Inferior parietal cortex (tissue), 1 donor: Measurements from ENCODE around the gene CERS1.

Source experiments
- DNase-seq: peaks from one replicate; pipeline ENCODE4 v3.0.0-alpha.2; 2016; ENCODE audit errors: extremely low spot score

Gene CERS1

GRCh38 chr19:18898607-18899408 lies 2.9 kb upstream of the CERS1 start:
- no peak for DNase-seq

- no peak for DNase-seq
These were observed 2.2 kb upstream of the CERS1 start for GRCh38 chr19:18898081-18898606.

DNA sequence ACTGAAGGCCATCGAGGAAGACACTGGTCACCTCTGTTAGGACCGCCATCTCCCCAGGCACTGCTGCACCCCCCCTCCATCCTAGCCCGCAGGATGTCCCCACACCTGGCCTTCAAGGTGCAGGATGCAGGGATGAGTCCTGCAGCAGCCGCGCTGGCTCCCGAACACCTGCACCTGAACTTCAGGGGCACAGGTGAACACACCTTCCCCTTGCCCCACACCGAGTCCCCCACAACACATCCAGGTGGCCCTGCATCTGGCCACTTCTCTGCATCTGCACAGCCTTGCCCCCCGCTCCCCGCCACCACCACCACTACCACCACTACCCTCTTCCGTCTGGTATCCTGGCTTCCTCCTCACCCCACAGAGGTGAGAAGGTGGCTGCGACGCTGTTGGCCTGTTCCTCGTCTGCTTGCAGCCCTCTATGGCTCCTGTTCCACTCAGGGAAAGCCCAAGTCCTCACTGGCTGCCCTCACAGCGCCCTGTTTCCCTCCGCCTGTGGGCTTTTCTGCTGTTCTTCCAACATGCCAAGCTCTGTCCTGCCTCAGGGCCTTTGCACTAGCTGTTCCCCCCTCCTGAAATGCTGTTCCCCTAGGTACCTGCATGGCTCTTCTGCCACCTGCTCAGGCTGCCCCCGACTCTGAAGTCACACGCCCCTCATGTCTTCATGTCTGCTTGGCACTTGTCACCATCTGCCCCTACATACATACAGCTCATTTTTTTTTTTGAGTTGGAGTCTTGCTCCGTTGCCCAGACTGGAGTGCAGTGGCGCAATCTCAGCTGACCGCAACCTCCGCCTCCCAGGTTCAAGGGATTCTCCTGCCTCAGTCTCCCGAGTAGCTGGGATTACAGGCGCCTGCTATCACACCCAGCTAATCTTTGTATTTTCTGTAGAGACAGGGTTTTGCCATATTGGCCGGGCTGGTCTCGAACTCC lies 1.4 kb upstream of the CERS1 start:
- no peak for DNase-seq

DNA sequence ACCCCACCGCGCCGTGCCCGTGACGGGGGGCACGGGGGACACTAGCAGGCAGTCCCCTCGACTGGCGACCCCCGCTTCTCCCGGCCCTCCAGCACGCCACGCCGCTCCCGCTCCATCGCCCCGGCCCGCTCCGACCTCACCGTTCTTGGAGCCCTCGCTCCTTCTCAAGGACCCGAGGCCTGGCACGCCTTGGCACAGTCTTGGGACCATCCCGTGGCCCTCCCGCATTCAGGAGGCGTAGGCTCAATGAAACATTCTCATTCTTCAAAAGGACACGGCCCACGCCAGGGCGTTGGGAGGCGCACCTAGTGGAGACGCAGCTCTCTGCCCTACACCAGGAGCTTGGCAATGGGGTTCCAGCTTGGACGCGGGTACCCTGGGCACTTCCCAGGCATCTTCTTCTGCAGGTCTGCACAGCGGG lies 473 bp upstream of the CERS1 start:
- DNase-seq: no peak

GRCh38 chr19:18895038-18895823 lies 727 bp downstream of the CERS1 start:
- no peak for DNase-seq

DNA sequence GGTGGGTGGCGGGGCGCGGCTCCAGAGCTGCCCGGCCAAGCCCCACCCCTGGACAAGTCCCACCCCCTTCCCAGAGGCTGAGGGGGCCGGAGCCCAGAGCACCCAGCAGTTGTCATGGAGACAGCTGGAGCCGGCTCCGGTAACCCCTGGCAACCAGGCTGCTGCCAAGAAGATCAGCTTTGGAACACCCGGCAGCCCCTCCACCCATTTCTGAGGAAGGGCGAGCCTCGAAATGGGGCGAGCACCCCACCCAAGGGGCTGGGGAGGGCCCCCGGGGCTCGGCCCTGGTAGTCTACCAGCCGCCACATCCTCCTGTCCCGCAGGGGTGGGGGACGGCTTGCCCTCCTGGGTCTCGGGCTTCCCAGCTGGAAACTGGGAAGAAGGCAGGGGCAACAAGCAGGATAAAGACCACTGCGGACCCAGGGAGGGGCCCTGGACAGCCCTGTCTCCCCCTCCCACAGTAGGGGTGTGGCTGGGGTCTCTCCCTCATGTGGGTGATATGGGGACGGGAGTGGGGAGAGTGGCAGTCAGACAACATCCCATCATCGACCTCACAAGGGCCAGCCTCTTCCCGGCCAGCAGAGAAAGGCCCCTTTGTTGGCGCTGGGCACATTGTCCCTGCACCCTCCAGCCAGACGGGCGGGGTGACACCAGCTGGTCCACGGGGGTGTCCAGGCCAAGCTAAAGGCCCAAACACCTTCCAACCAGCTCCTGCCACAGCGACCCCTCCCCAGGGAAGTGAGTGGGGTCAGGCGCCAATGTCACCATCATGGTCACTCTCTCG lies 1.5 kb downstream of the CERS1 start:
- DNase-seq: peak; percentile 89

GRCh38 chr19:18893587-18894253 lies 2.2 kb downstream of the CERS1 start:
- DNase-seq: no peak

DNA sequence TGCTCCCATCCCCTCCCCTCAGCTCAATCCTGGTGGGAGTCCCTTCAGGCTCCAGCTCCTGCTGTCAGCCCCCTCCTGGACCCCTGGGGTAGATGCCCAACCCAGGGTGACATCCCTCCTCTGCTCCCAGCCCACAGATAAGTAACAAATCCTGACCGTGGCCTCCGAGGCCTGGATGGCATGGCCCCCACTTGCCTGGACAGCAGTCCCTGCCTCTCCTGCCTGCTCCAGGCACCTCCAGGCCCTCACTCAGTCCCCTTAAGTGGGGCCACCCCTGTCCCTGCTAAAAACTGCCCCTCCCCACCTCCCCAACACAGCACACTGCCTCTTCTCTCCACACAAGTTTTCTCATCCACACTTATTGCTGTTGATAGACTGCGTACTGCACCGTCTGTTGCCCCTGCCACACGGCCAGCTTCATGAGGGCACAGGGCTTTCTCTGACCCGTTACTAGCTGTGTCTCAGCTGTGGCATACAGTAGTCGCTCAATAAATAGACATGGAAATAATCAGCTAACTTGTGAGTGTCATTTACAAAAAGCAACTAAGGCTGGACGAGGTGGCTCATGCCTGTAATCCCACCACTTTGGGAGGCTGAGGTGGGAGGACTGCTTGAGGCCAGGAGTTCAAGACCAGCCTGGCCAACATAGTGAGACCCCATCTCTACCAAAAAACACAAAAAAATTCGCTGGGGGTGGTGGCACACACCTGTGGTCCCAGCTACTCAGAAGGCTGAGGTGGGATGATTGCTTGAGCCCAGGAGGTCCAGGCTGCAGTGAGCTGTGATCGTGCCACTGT lies 5.8 kb downstream of the CERS1 start:
- no peak for DNase-seq

GRCh38 chr19:18886972-18887371 lies 9.0 kb downstream of the CERS1 start:
- no peak for DNase-seq

- DNase-seq: no peak
These were observed 12.2 kb downstream of the CERS1 start for GRCh38 chr19:18883526-18884304.

GRCh38 chr19:18881491-18881890 lies 14.5 kb downstream of the CERS1 start:
- DNase-seq: no peak

DNA sequence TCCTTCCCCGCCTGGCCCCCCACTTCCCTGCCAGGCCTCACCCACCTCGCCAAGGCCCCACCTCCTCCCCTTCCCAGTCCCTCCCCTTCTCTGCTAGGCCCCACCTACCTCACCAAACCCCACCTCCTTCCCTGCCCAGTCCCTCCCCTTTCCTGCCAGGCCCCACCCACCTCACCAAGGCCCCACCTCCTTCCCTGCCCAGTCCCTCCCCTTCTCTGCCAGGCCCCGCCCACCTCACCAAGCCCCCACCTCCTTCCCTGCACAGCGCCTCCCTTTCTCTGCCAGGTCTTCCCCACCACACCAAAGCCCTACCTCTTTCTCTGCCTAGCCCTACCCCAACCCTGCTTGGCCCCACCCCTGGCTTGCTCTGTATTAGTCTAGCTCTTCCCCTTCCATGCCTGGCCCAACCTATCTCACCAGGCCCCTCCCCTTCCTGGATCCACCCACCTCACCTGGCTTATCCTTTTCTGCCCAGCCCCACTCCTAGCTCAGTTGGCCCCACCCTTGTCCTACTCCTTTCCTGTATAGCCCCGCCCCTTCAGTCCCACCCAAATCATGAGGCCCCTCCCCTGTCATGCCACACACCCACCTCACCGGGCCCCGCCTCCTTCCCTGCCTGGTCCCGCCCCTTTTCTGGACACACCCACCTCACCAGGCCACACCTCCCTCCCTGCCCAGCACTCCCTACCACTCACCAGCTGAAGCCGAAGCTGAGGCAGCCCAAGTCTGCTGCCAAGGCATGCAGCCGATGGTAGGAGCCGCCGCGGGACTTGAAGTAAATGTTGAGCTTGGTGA lies 16.2 kb downstream of the CERS1 start:
- DNase-seq: no peak

DNA sequence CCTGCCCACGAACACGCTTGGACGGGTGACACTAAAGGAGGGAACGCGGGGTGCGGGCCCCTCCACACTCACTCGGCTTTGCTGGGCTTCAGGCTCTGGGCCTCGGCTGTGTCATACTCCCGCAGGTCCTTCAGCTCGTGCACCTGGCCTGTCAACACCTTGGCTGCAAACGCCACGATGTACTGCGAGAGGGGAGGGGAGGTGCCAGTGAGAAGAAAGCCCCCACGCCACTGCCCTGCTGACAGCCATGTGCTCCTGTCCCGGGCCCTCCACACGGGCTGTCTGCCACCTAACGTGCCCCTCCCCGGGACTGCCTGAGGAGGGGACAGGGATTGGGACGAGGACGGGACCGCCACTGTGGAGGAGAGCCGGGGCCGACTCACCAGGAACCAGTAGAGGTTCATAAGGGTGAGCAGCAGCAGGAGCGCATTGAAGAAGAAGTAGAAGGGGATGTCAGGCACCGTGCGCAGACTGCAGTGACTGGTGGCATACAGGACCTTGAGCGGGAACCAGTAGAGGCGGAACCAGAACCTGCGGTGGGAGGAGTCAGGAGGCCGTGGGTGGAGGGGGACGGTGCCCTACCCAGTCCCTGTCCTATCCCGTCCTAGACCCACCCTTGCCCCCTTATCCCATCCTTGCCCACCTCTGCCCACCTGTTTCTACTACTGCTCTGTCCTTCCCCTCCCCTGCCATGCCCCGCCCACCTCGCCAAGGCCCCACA lies 16.9 kb downstream of the CERS1 start:
- no peak for DNase-seq

- no peak for DNase-seq
These were observed 17.7 kb downstream of the CERS1 start for GRCh38 chr19:18878058-18878797.

DNA sequence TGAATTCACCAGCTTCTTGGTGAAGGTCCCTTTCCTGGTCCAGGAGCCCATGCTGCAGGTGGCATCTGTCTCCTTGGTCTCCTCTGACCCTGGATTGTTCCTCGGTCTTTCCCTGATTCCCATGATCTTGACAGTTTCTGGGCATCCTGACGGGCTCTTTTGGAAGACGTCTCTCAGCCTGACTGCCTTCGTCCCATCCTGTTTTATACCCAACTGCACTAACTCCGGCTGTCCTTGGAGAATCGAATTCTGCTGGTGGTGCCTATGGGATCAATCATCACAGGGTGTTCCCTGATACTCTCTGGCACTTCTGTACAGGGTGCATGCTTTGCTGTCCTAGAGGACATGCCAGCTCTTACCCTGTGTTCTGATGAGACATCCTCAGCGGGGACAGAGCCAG lies 19.1 kb downstream of the CERS1 start:
- DNase-seq: no peak

DNA sequence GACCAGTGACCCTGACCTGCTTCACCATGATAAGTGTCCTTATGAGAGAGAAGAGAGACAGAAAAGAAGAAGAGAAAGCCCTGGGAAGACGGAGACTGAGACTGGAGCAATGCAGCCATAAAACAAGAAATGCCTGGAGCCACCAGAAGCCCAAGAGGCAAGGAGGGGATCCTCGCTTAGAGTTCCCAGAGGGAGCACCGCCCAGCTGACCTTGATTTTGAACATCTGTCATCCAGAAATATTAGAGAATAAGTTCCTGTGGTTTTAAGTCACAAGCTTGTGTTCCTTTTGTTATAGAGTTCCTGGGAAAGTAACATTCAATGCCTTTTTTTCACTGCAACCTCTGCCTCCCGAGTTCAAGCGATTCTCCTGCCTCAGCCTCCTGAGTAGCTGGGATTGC lies 20.2 kb downstream of the CERS1 start:
- no peak for DNase-seq

- DNase-seq: peak; percentile 4
These were observed 24.4 kb downstream of the CERS1 start for GRCh38 chr19:18871543-18871942.
